PC-3 (cell line): ENCODE data around the gene POLR3F. TPM values are rescaled to one million over a fixed set of nuclear protein-coding genes. Genes with fewer than 3 reads are reported as not detected.
A peak's percentile ranks its signal among the peaks of the same experiment; 100 is the strongest.

ENCODE experiments used
- ATAC-seq: fragments of 200-7000 bp; cut with Tn5 transposase; 2 replicates; pipeline ENCODE4 v1.9.1; 2020; ENCODE audit warnings: mild to moderate bottlenecking, moderate library complexity
- BruUV-seq: library from RNA; stranded (reverse); fragments of 400-500 nt; replicated peaks from 2 replicates; lab custom pipeline; 2021; lab: Mats Ljungman, UMichigan
- CTCF ChIA-PET: fragments of 300-600 bp; sonication (Branson Sonifier 250); formaldehyde crosslinking; loops from one replicate; lab custom pipeline; 2022; ENCODE audit warnings: antibody characterized with exemption; lab: Charles Lee
- POLR2A ChIA-PET: fragments of 300-600 bp; sonication (Branson Sonifier 250); formaldehyde crosslinking; loops from one replicate; lab custom pipeline; 2022; ENCODE audit warnings: antibody characterized with exemption; ENCODE audit not compliant: unreplicated experiment; lab: Charles Lee
- DNase-seq: peaks from one replicate; pipeline ENCODE4 v3.0.0-alpha.2; 2015
- H2AFZ ChIP-seq: fragments of 300-600 bp; sonication (generic); 2 replicates; pipeline ENCODE4 v1.6.0; 2016; ENCODE audit warnings: antibody characterized with exemption, low read length
- H3F3A ChIP-seq: fragments of 300-600 bp; sonication (generic); one replicate; pipeline ENCODE4 v1.6.0; 2017; ENCODE audit warnings: antibody characterized with exemption, low read length, control low read depth, mild to moderate bottlenecking; ENCODE audit not compliant: unreplicated experiment
- H3K27ac ChIP-seq: fragments of 300-600 bp; sonication (generic); 2 replicates; pipeline ENCODE4 v1.5.1; 2016; ENCODE audit warnings: mild to moderate bottlenecking, low read length
- H3K27me3 ChIP-seq: fragments of 300-600 bp; sonication (generic); 2 replicates; pipeline ENCODE4 v1.6.1; 2016; ENCODE audit warnings: low read length, mixed read lengths
- H3K36me3 ChIP-seq: fragments of 300-600 bp; sonication (generic); 2 replicates; pipeline ENCODE4 v1.6.1; 2016; ENCODE audit warnings: low read depth, mixed run types, low read length, mixed read lengths
- H3K4me1 ChIP-seq: fragments of 300-600 bp; sonication (generic); 2 replicates; pipeline ENCODE4 v1.5.1; 2016; ENCODE audit warnings: low read length; ENCODE audit not compliant: insufficient read depth
- H3K4me2 ChIP-seq: fragments of 300-600 bp; sonication (generic); 2 replicates; pipeline ENCODE4 v1.6.0; 2016; ENCODE audit warnings: low read length
- H3K4me3 ChIP-seq: fragments of 300-600 bp; sonication (generic); 2 replicates; pipeline ENCODE4 v1.5.1; 2016; ENCODE audit warnings: mild to moderate bottlenecking, low read length, mixed read lengths
- H3K79me2 ChIP-seq: fragments of 300-600 bp; sonication (generic); 2 replicates; pipeline ENCODE4 v1.6.1; 2017; ENCODE audit warnings: low read length, mixed read lengths
- H3K9ac ChIP-seq: fragments of 300-600 bp; sonication (generic); 2 replicates; pipeline ENCODE4 v1.6.0; 2016; ENCODE audit warnings: mild to moderate bottlenecking, low read length
- H3K9me2 ChIP-seq: fragments of 300-600 bp; sonication (generic); replicated peaks from 2 replicates; pipeline ENCODE4 v1.6.1; 2016; ENCODE audit warnings: mixed run types, low read length, mixed read lengths
- H3K9me3 ChIP-seq: fragments of 300-600 bp; sonication (generic); 2 replicates; pipeline ENCODE4 v1.6.1; 2016; ENCODE audit warnings: low read length, mixed read lengths
- H4K20me1 ChIP-seq: fragments of 300-600 bp; sonication (generic); 2 replicates; pipeline ENCODE4 v1.6.1; 2016; ENCODE audit warnings: low read length, mixed read lengths
- CTCF ChIP-seq: fragments of 300-600 bp; sonication (generic); conservative IDR thresholded peaks from 2 replicates; pipeline ENCODE4 v1.5.1; 2017; ENCODE audit warnings: antibody characterized with exemption, low read depth, mild to moderate bottlenecking, low read length
- EZH2 ChIP-seq: fragments of 300-600 bp; sonication (generic); IDR thresholded peaks from one replicate; pipeline ENCODE4 v1.6.1; 2017; ENCODE audit warnings: antibody characterized with exemption, mild to moderate bottlenecking, low read length; ENCODE audit not compliant: unreplicated experiment
- EZH2phosphoT487 ChIP-seq: fragments of 300-600 bp; sonication (generic); IDR thresholded peaks from 2 replicates; pipeline ENCODE4 v1.6.1; 2018; ENCODE audit warnings: mild to moderate bottlenecking, antibody characterized with exemption, low read length, borderline replicate concordance
- intact Hi-C: fragments of 100-400 bp; cut with micrococcal nuclease; formaldehyde crosslinking; loops from 2 replicates; pipeline ENCODE4 v1.9.0; 2023
- total RNA-seq: library from RNA; depleted of rRNA; stranded (reverse); fragments of >200 nt; gene quantifications from 2 replicates; pipeline ENCODE4 v1.2.3, GENCODE V29; 2014

Gene POLR3F
- total RNA-seq, 1 experiment from 2014 or later: 28.2 TPM

- Histone ChIP-seq H3K4me2 (peak overlapping the region; percentile 85), H3K79me2 (peaks cover 33% of the 10 kb centered on the region), H3K9ac (peak overlapping the region; percentile 88), H3K4me1 (peaks cover 13% of the 10 kb centered on the region), H3K9me2 (no peaks in the 10 kb centered on the region), H3K4me3 (peak overlapping the region; percentile 93), H4K20me1 (no peaks in the 10 kb centered on the region), H3K36me3 (peaks cover 17% of the 10 kb centered on the region; the same call in 1 of the 2 replicates), H3F3A (no peaks in the 10 kb centered on the region), H2AFZ (peak overlapping the region; percentile 82), H3K9me3 (no peaks in the 10 kb centered on the region), H3K27ac (peak overlapping the region; percentile 87), H3K27me3 (no peaks in the 10 kb centered on the region)
- TF ChIP-seq EZH2phosphoT487 (no peak), EZH2 (no peak), CTCF (no peak)
- POLR2A ChIA-PET: interaction anchor here (0.5 to 2.0 kb wide), 11 partner anchors 10 to 1508 kb away, joined by 3 to 18 read pairs (median 3); partner anchors contain the start of genes DZANK1, POLR3F and RBBP9
- CTCF ChIA-PET: no interaction called here
- DNase-seq: no peak
- intact Hi-C loops: loop anchor here (1.0 to 2.0 kb wide), 4 partner anchors 34 to 93 kb away; partner anchors contain the start of genes DZANK1, POLR3F and SMIM26
- ATAC-seq: no peak
- BruUV-seq: no TSS peak
Measured at GRCh38 chr20:18506744-18507143, 39.6 kb downstream of the POLR3F start.

- Histone ChIP-seq H3K36me3 (peaks cover 21% of the 10 kb centered on the region; the same call in 1 of the 2 replicates), H4K20me1 (no peaks in the 10 kb centered on the region), H3K9me2 (no peaks in the 10 kb centered on the region), H3K4me2 (peak within 1 kb of the TSS; percentile 85), H3K4me1 (peaks cover 13% of the 10 kb centered on the region), H3K79me2 (peaks cover 33% of the 10 kb centered on the region), H2AFZ (peak within 1 kb of the TSS; percentile 82), H3F3A (no peaks in the 10 kb centered on the region), H3K9me3 (no peaks in the 10 kb centered on the region), H3K27me3 (no peaks in the 10 kb centered on the region), H3K4me3 (peak within 1 kb of the TSS; percentile 93), H3K27ac (peak within 1 kb of the TSS; percentile 87), H3K9ac (peak within 1 kb of the TSS; percentile 88)
- peak; percentile 97 for ATAC-seq
- TF ChIP-seq CTCF (no peak), EZH2phosphoT487 (no peak), EZH2 (no peak)
- ChIA-PET CTCF (no interaction called here), POLR2A (interaction anchor here (0.5 to 2.0 kb wide), 15 partner anchors 11 to 1507 kb away, joined by 3 to 18 read pairs (median 3); partner anchors contain the start of genes DZANK1, POLR3F, RBBP9 and ZNF133)
- no TSS peak for BruUV-seq
- intact Hi-C loops: loop anchor here (1.0 to 2.0 kb wide), 4 partner anchors 33 to 94 kb away; partner anchors contain the start of genes DZANK1, POLR3F and SMIM26
- DNase-seq: peak; percentile 99
Measured at GRCh38 chr20:18507218-18508191, 40.3 kb downstream of the POLR3F start, which contains the start of gene SEC23B. Gene SEC23B, plus strand, starts transcription at chr20:18507940. Its CDS starts 2,896 bp downstream, at chr20:18510836.
